Small intestine (tissue), 7 donors: ENCODE results near the gene CCDC77. TPM values are rescaled to one million over a fixed set of nuclear protein-coding genes. Genes with fewer than 3 reads are reported as not detected.
A peak's percentile ranks its signal among the peaks of the same experiment; 100 is the strongest.
"Not testable (repeated sequence)": the region's sequence is repeated elsewhere in the genome, so short reads cannot be mapped to it uniquely, and the experiment has no call there.

Source experiments
- DNase-seq, 2 donors: peaks; one replicate each; pipeline versions ENCODE4 v3.0.0 to v3.0.0-alpha.2; 2013
- FAIRE-seq: peaks from 2 replicates; lab custom pipeline; 2012; peaks lifted over from hg19 to GRCh38; lab: Jason Lieb, UNC
- H3K27ac ChIP-seq, 3 donors: one replicate each; pipeline ENCODE4 v1.5.1; 2013; ENCODE audit warnings: low read length in 2 of 3, mild to moderate bottlenecking in 2 of 3, control low read depth in 1 of 3, inconsistent platforms in 1 of 3, low read depth in 1 of 3, moderate library complexity in 1 of 3
- H3K27me3 ChIP-seq, 3 donors: one replicate each; pipeline ENCODE4 v1.6.1; 2013; ENCODE audit warnings: low read length in 3 of 3, inconsistent platforms in 1 of 3; ENCODE audit not compliant: control insufficient read depth in 3 of 3, insufficient read depth in 3 of 3
- H3K36me3 ChIP-seq, 3 donors: one replicate each; pipeline ENCODE4 v1.6.1; 2013; ENCODE audit warnings: low read length in 3 of 3, inconsistent platforms in 1 of 3, low read depth in 1 of 3, mild to moderate bottlenecking in 1 of 3, moderate library complexity in 1 of 3; ENCODE audit not compliant: control insufficient read depth in 3 of 3, insufficient read depth in 2 of 3
- H3K4me1 ChIP-seq, 3 donors: one replicate each; pipeline ENCODE4 v1.6.1; 2013; ENCODE audit warnings: low read length in 2 of 3, inconsistent platforms in 1 of 3, low read depth in 1 of 3, mild to moderate bottlenecking in 1 of 3, moderate library complexity in 1 of 3; ENCODE audit not compliant: control insufficient read depth in 3 of 3, insufficient read depth in 2 of 3
- H3K4me3 ChIP-seq, 3 donors: one replicate each; pipeline ENCODE4 v1.5.1; 2013; ENCODE audit warnings: low read length in 3 of 3, control low read depth in 1 of 3, inconsistent platforms in 1 of 3, low read depth in 1 of 3, mild to moderate bottlenecking in 1 of 3, moderate library complexity in 1 of 3
- H3K9me3 ChIP-seq, 2 donors: one replicate each; pipeline ENCODE4 v1.6.1; 2013; ENCODE audit warnings: low read depth in 1 of 2, low read length in 1 of 2; ENCODE audit not compliant: control insufficient read depth in 2 of 2, insufficient read depth in 1 of 2
- WGBS, 3 donors: extraction: QIAGEN DNeasy Blood & Tissue Kit; methylation state at CpG; one replicate each; pipeline ENCODE4 v1.1.7; 2013; 5-methylcytosine and 5-hydroxymethylcytosine counted together
- polyA plus RNA-seq, 4 donors: library from polyadenylated mRNA; stranded (reverse) in 3 of 4; unstranded in 1 of 4; fragments of 200-250 nt in 3 of 4; fragments of 120-200 nt in 1 of 4; gene quantifications; one replicate each; pipeline versions ENCODE4 v1.2.1 to v1.2.3, GENCODE V29; 2013
- donor health status: healthy with polysubstance abuse.
- donor health status: control.
- donor health status: control.
- donor health status: Bipolar disorder and iron deficiency.
- donor health status: healthy.

CCDC77 gene
- polyA plus RNA-seq, 4 donors, result 3.2 to 10.9 (median 4.3) TPM

DNA sequence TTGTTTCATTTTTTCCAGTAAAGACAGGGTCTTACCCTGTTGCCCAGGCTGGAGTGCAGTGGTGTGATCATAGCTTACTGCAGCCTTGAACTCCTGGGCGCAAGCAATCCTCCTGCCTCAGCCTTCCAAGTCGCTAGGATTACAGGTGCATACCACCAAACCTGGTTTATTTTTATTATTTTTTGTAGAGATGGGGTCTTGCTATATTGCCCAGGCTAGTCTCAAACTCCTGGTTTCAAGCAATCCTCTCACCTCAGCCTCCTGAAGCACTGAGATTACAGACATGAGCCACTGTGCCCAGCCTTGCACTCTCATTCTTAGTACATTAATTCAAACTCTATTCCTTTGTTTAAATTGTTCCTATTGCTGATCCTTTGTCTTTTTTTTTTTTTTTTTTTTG is 34.3 kb downstream of the CCDC77 start:
- H3K27me3 ChIP-seq, H3K27ac ChIP-seq, H3K9me3 ChIP-seq, H3K4me1 ChIP-seq, FAIRE-seq, H3K4me3 ChIP-seq, DNase-seq: not testable (repeated sequence)
- 93 to 98% (median 97%) methylated on average over 2 of the region's 2 CpGs for WGBS, 3 donors
- H3K36me3 ChIP-seq, result peaks cover 4 to 25% (median 6%) of the 10 kb centered on the region in 3 donors

DNA sequence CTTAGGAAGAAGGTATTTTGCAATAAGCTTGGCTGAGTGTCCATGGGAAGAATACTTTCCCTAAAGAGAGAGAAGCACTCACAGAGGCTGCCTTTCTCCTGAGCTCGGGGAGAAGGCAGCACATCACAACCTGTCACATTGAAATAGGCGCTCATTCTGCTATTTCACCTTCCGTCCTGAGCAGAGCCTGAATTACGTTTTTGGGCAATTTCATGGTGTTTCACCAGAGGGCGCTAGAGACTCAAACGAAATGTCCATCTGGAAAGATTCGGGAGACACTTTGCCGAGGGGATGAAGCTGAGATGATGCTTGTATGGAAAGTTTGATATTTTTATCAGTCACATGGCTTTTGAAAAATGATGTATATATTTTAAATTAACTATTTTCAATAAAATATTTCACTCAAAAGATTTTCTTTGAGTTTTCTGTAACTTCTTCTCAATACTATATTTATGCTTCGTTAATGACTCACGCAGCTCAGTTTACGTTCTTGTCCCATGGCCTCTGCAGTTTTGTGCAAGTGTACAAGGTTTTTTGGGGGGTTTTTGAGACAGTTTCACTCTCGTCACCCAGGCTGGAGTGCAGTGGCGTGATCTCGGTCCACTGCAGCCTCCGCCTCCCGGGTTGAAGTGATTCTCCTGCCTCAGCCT is 40.9 kb downstream of the CCDC77 start:
- WGBS, 3 donors, result 56 to 63% (median 58%) methylated on average over 16 of the region's 16 CpGs
- H3K36me3 ChIP-seq, result peaks cover 0 to 10% (median 2%) of the 10 kb centered on the region in 3 donors
- no peaks in the 10 kb centered on the region for H3K27me3 ChIP-seq
- no peak for FAIRE-seq
- no peak overlapping the region for H3K4me3 ChIP-seq
- no peaks in the 10 kb centered on the region for H3K4me1 ChIP-seq
- H3K9me3 ChIP-seq, result no peaks in the 10 kb centered on the region
- H3K27ac ChIP-seq, result no peak overlapping the region
- DNase-seq, result peak; percentile 61 to 65

DNA sequence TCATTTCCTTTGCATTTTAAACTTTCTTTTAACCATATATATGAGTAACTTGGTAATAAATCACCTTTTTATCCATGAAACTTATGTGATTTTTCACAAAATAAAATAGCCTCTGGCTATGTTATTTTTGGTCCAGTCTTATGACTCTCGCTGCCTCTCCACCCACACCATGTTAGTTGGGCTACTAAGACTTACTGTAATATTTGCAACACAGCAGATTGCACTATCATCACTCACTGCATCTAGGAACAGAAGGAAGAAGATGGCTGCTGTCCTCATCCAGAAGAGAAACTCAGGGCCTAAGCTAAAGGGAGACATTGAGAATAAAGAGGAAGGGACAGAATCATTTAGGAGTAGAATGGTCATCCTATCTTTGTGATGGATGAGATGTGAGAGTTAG is 45.7 kb downstream of the CCDC77 start:
- FAIRE-seq (no peak), DNase-seq (no peak)
- 93 to 100% (median 96%) methylated on average over 1 of the region's 1 CpG for WGBS, 3 donors
- H3K4me3 ChIP-seq, result no peak overlapping the region
- no peak overlapping the region for H3K27ac ChIP-seq
- peaks cover 0 to 3% (median 0%) of the 10 kb centered on the region in 3 donors for H3K27me3 ChIP-seq
- peaks cover 0 to 2% (median 0%) of the 10 kb centered on the region in 3 donors for H3K4me1 ChIP-seq
- no peaks in the 10 kb centered on the region for H3K9me3 ChIP-seq
- H3K36me3 ChIP-seq, result peaks cover 0 to 1% (median 0%) of the 10 kb centered on the region in 3 donors

DNA sequence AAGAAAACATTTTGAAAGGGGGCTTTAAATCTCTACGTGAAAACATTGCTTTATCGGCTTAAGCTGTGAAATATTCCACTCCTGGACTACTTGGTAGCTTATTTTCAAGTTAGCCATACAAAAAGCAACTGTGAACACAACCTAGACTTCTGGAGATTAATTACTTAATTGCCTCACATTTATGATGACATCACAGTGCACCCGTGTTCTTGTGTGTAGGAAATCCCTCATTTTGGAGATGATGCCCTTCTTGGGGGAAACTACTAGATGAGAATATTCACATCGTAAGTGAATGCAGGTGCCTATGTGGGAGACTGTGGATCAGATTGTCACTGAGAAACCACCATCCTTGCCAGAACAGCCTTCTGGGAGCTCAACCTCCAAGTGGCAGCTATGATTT is 47.8 kb downstream of the CCDC77 start:
- 31 to 65% (median 42%) methylated on average over 4 of the region's 4 CpGs for WGBS, 3 donors
- peaks cover 0 to 2% (median 0%) of the 10 kb centered on the region in 3 donors for H3K4me1 ChIP-seq
- no peak overlapping the region for H3K27ac ChIP-seq
- H3K27me3 ChIP-seq, result peaks cover 0 to 3% (median 0%) of the 10 kb centered on the region in 3 donors
- no peak for DNase-seq
- H3K36me3 ChIP-seq, result no peaks in the 10 kb centered on the region
- H3K9me3 ChIP-seq, result peaks cover 0 to 3% of the 10 kb centered on the region in 2 donors
- no peak overlapping the region for H3K4me3 ChIP-seq
- no peak for FAIRE-seq

DNA sequence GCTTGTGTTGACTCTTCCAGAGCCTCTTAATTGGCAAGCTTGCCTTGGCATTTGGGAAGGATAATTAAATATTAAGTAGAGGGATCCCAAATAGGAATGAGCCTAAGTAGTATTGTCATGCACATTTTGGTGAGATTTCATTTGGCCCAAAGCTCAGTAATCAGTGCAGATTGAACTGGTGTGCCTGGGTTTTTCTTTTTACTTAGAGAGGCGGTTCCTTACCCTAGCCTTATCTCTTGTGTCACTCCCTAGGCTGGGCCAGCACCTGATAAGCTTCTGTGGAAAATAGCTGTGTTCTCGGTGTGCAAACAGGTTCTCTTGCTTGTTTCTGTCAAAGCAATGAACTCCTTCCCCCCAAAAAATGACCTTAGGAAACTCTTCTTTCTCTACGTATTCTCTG is 49.0 kb downstream of the CCDC77 start:
- FAIRE-seq (no peak), DNase-seq (peak; percentile 51 to 70)
- no peak overlapping the region for H3K4me3 ChIP-seq
- no peaks in the 10 kb centered on the region for H3K36me3 ChIP-seq
- WGBS, 3 donors, result 7 to 64% (median 36%) methylated on average over 3 of the region's 3 CpGs
- no peak overlapping the region for H3K27ac ChIP-seq
- peaks cover 0 to 2% (median 0%) of the 10 kb centered on the region in 3 donors for H3K4me1 ChIP-seq
- peaks cover 0 to 3% (median 0%) of the 10 kb centered on the region in 3 donors for H3K27me3 ChIP-seq
- peaks cover 0 to 3% of the 10 kb centered on the region in 2 donors for H3K9me3 ChIP-seq

DNA sequence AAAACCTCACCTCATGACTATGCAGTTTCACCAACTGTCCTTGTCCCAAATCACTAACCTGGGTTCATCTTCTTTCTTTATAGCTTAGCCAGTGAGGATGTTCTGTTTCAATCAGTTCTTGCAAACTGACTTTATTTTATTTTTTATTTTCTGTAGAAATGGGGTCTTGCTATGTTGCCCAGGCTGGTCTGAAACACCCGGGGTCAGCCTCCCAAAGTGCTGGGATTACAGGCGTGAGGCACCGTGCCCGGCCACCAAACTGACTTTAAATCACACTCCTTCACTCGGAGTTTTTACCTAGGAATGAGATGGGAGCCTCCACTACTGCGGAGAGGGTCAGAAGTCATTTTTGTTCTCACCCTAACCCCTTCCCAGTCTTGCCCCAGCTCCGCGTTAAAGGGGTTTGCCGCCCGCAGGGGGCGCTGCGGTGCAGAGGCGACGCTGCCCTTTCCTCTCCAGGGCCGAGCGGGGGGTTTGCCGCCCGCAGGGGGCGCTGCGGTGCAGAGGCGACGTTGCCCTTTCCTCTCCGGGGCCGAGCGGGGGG is 51.3 kb downstream of the CCDC77 start:
- DNase-seq (no peak), FAIRE-seq (no peak)
- Histone ChIP-seq H3K36me3 (no peaks in the 10 kb centered on the region), H3K4me3 (no peak overlapping the region), H3K9me3 (peaks cover 0 to 3% of the 10 kb centered on the region in 2 donors), H3K4me1 (peaks cover 0 to 2% (median 0%) of the 10 kb centered on the region in 3 donors), H3K27me3 (peaks cover 0 to 7% (median 2%) of the 10 kb centered on the region in 3 donors), H3K27ac (no peak overlapping the region)
- WGBS, 3 donors, result 50 to 85% (median 54%) methylated on average over 8 to 18 of the region's 25 CpGs

DNA sequence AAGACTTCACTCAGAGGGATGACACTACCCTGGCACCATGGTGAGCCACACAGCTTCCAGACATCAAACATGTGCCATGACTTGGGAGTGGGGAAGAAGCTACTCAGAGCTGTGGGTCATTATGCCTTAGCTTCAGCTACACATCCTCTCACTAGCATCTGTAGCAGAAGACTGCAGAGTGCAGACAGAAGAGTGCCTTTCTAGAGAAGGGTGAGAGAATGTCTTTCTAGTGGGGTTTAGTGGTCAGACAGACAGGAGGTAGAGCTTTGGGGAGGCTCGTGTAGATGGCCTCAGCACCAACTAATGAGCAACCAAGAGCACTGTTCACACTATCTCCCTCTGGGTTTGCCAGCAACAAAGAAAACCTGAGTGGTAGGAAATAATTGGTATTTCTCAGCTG is 53.4 kb downstream of the CCDC77 start:
- no peak for FAIRE-seq
- H3K9me3 ChIP-seq, result peaks cover 0 to 3% of the 10 kb centered on the region in 2 donors
- no peak for DNase-seq
- no peaks in the 10 kb centered on the region for H3K36me3 ChIP-seq
- no peak overlapping the region for H3K27ac ChIP-seq
- no peak overlapping the region for H3K4me3 ChIP-seq
- 26 to 59% (median 31%) methylated on average over 1 of the region's 1 CpG for WGBS, 3 donors
- peaks cover 2 to 5% (median 4%) of the 10 kb centered on the region in 3 donors for H3K4me1 ChIP-seq
- peaks cover 0 to 26% (median 6%) of the 10 kb centered on the region in 3 donors for H3K27me3 ChIP-seq

DNA sequence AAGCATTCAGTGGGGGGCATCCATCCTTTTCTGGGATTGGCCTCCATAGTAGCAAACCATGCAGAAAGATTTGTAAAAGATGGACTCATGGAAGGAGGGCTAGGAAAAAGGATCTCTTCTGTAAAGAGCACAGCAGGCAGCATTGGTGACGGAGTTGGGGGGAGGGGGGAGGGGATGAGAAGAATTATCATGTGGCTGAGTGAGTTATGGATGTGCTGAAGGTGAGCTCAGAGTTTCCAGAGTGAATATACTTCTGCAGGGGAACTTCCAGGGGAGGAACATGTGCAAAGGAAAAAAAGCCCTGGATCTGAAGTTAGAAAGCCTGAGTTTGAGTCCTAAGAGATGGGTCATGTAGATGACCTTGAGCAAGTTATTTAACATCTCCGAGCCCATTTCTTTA is 54.4 kb downstream of the CCDC77 start:
- H3K4me1 ChIP-seq, result peaks cover 0 to 5% (median 4%) of the 10 kb centered on the region in 3 donors
- no peaks in the 10 kb centered on the region for H3K36me3 ChIP-seq
- peaks cover 3 to 31% (median 6%) of the 10 kb centered on the region in 3 donors for H3K27me3 ChIP-seq
- FAIRE-seq, result no peak
- 41 to 57% (median 43%) methylated on average over 2 of the region's 2 CpGs for WGBS, 3 donors
- no peak overlapping the region for H3K27ac ChIP-seq
- no peak for DNase-seq
- H3K9me3 ChIP-seq, result peaks cover 0 to 3% of the 10 kb centered on the region in 2 donors
- H3K4me3 ChIP-seq, result no peak overlapping the region
